ENCODE results near the gene TTLL9. TPM values are rescaled to one million over a fixed set of nuclear protein-coding genes. Genes with fewer than 3 reads are reported as not detected.

TTLL9 gene
- total and polyA plus RNA-seq, 2 of the 13 experiments (the other 11 are each of a cell fraction or from before 2014, with no cell fraction given) = not detected

DNA sequence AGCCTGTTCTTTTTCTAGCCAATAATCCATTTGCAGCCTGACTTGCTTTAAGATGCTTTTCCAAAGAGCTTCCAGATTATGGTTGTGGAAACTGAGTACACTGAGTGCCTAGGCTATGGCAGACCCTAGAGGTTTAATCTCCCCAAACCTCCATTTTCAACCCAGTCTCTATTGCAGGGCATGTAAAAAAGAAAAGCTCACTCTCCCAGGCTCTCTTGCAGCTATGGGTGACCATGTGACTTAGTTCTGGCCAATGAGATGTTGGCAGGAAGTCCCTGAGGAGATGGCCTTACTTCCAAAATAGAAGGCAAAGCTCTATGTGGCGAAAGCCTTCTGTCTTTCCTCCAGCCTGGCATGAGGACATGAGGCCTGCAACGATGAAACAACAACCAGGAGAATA lies 77.6 kb downstream of the TTLL9 start:
- no peak for FAIRE-seq
- no peaks in the 10 kb centered on the region; a peak in 1 of 5 replicates for H3K27me3 ChIP-seq (ENCODE audit: control insufficient read depth in 1 of 2, insufficient read depth in 2 of 2, low read length in 2 of 2)
- peaks cover 13% of the 10 kb centered on the region; the same call in 1 of the 2 replicates for H4K20me1 ChIP-seq (ENCODE audit: insufficient read depth, low read length)
- CTCF ChIA-PET (ENCODE audit: low intra/inter-chr PET ratio, low total read pairs) = no interaction called here
- no peak overlapping the region for H3K27ac ChIP-seq (ENCODE audit: extremely low read length, insufficient read depth, low read length)
- no peak overlapping the region for H3K9ac ChIP-seq (ENCODE audit: insufficient read depth, low read depth, low read length)
- BruUV-seq (replicated peaks) = no TSS peak
- peaks cover 49 to 68% of the 10 kb centered on the region in 2 experiments for H3K36me3 ChIP-seq (replicated peaks in 1 of 2; ENCODE audit: control insufficient read depth in 1 of 2, insufficient read depth in 2 of 2, low read length in 2 of 2)
- ATAC-seq = no peak
- TF ChIP-seq AGO2 (optimal IDR thresholded peaks at IDR 0.05; ENCODE audit: low read depth, low read length) (no peak), MTF1 (CRISPR knock-in tag; IDR thresholded peaks at IDR 0.05) (no peak), CAMTA2 (CRISPR knock-in tag; IDR thresholded peaks at IDR 0.05; ENCODE audit: borderline replicate concordance) (no peak), ZNF317 (CRISPR knock-in tag; IDR thresholded peaks at IDR 0.05) (no peak), ZNF468 (CRISPR knock-in tag; IDR thresholded peaks at IDR 0.05) (no peak), FOXK2 (IDR thresholded peaks at IDR 0.05) (no peak), ZNF782 (CRISPR knock-in tag; IDR thresholded peaks at IDR 0.05; ENCODE audit: borderline replicate concordance) (no peak), RCOR2 (CRISPR knock-in tag; IDR thresholded peaks at IDR 0.05) (no peak), YEATS2 (CRISPR knock-in tag; IDR thresholded peaks at IDR 0.05; ENCODE audit: borderline replicate concordance) (no peak), ZNF451 (CRISPR knock-in tag; IDR thresholded peaks at IDR 0.05) (no peak), CHD4 (IDR thresholded peaks at IDR 0.05; ENCODE audit: borderline replicate concordance, low read length) (no peak), PLRG1 (conservative IDR thresholded peaks at IDR 0.05) (no peak)
- TF ChIP-seq, protein P1, sequence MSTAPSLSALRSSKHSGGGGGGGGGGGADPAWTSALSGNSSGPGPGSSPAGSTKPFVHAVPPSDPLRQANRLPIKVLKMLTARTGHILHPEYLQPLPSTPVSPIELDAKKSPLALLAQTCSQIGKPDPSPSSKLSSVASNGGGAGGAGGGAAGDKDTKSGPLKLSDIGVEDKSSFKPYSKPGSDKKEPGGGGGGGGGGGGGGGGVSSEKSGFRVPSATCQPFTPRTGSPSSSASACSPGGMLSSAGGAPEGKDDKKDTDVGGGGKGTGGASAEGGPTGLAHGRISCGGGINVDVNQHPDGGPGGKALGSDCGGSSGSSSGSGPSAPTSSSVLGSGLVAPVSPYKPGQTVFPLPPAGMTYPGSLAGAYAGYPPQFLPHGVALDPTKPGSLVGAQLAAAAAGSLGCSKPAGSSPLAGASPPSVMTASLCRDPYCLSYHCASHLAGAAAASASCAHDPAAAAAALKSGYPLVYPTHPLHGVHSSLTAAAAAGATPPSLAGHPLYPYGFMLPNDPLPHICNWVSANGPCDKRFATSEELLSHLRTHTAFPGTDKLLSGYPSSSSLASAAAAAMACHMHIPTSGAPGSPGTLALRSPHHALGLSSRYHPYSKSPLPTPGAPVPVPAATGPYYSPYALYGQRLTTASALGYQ (CRISPR knock-in tag; IDR thresholded peaks at IDR 0.05) = no peak
- TF ChIP-seq, protein P2, sequence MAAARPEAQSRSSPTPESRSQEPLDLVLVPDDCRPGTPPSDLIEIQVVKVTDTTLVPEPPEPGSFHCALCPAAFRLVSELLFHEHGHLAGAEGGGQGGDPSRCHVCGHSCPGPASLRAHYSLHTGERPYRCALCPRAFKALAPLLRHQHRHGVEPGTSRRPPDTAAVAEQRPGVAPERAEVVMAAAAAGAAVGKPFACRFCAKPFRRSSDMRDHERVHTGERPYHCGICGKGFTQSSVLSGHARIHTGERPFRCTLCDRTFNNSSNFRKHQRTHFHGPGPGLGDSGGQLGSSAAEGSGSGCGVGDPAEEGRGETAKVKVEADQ (CRISPR knock-in tag; IDR thresholded peaks at IDR 0.05; ENCODE audit: borderline replicate concordance) = no peak
- TF ChIP-seq, protein P3, sequence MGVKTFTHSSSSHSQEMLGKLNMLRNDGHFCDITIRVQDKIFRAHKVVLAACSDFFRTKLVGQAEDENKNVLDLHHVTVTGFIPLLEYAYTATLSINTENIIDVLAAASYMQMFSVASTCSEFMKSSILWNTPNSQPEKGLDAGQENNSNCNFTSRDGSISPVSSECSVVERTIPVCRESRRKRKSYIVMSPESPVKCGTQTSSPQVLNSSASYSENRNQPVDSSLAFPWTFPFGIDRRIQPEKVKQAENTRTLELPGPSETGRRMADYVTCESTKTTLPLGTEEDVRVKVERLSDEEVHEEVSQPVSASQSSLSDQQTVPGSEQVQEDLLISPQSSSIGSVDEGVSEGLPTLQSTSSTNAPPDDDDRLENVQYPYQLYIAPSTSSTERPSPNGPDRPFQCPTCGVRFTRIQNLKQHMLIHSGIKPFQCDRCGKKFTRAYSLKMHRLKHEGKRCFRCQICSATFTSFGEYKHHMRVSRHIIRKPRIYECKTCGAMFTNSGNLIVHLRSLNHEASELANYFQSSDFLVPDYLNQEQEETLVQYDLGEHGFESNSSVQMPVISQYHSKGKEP (CRISPR knock-in tag; IDR thresholded peaks at IDR 0.05) = no peak
- no peak for DNase-seq (ENCODE audit: low spot score)
- peaks cover 29% of the 10 kb centered on the region for H3K79me2 ChIP-seq (ENCODE audit: insufficient read depth, low read length)
- no peak overlapping the region for H3K4me2 ChIP-seq (ENCODE audit: low read depth, low read length)
- intact Hi-C loops (cut with micrococcal nuclease; ENCODE audit: unreplicated experiment) = no loop called here
- POLR2A ChIA-PET = no interaction called here
- no peak overlapping the region for H2AFZ ChIP-seq (ENCODE audit: low read length)
- H3K9me3 ChIP-seq (ENCODE audit: low read length) = no peaks in the 10 kb centered on the region
- WGBS (ENCODE audit: low lambda C conversion rate) = 100% methylated on average over 2 of the region's 2 CpGs
- H3K4me1 ChIP-seq (ENCODE audit: insufficient read depth, low read length) = peaks cover 15% of the 10 kb centered on the region
- in situ Hi-C loops (cut with HindIII; ENCODE audit: extremely low pct_ligation_motif_present, low pct_unique_long_range_greater_than_20kb) = no loop called here
- no peak overlapping the region for H3K4me3 ChIP-seq (replicated peaks in 1 of 3; ENCODE audit: insufficient read depth in 1 of 3, low read depth in 2 of 3, low read length in 3 of 3)

Measured in HepG2 (cell line).